ENCODE results near the gene FXYD3.

- TF ChIP-seq CTCF (IDR thresholded peaks at IDR 0.05) = no peak
- TF ChIP-seq EP300 (IDR thresholded peaks at IDR 0.05) = no peak
These were observed 38.0 kb upstream of the FXYD3 start for GRCh38 chr19:35077411-35078223.
